HepG2 (cell line): ENCODE measurements around the gene AXIN1.

Experiments
- CHD2 ChIP-seq: IDR thresholded peaks from 2 replicates; pipeline ENCODE4 v1.6.1; 2011; ENCODE audit warnings: low read depth, low read length, improper control_type of control experiment
- CREM ChIP-seq, 2 experiments: sonication (generic) in 1 of 2; formaldehyde crosslinking in 1 of 2; IDR thresholded peaks; 2 replicates each; pipeline versions ENCODE4 v1.4.0 to v1.6.1; 2016 to 2020; ENCODE audit warnings: antibody characterized with exemption in 1 of 2, mild to moderate bottlenecking in 1 of 2, missing genetic modification reagents in 1 of 2
- CTCF ChIP-seq: sonication (generic); formaldehyde crosslinking; IDR thresholded peaks from 2 replicates; pipeline ENCODE4 v1.5.0; 2020; ENCODE audit warnings: mild to moderate bottlenecking, missing genetic modification reagents, moderate library complexity
- HMGXB3 ChIP-seq: sonication (generic); formaldehyde crosslinking; IDR thresholded peaks from 2 replicates; pipeline ENCODE4 v1.4.0; 2020; ENCODE audit warnings: missing genetic modification reagents, borderline replicate concordance
- HOXA7 ChIP-seq: sonication (generic); formaldehyde crosslinking; IDR thresholded peaks from 2 replicates; pipeline ENCODE4 v1.8.1; 2022; ENCODE audit warnings: mild to moderate bottlenecking, missing genetic modification reagents, moderate library complexity
- MYC ChIP-seq: sonication (generic); formaldehyde crosslinking; IDR thresholded peaks from 2 replicates; pipeline ENCODE4 v1.9.0; 2021; ENCODE audit warnings: missing genetic modification reagents, borderline replicate concordance
- POLR2A ChIP-seq, 2 experiments: IDR thresholded peaks; 2 replicates each; pipeline ENCODE4 v1.6.1; 2011; ENCODE audit warnings: low read depth in 2 of 2, low read length in 2 of 2, mild to moderate bottlenecking in 1 of 2, moderate library complexity in 1 of 2; ENCODE audit not compliant: insufficient read depth in 1 of 2
- PRDM4 ChIP-seq: sonication (generic); formaldehyde crosslinking; IDR thresholded peaks from 2 replicates; pipeline ENCODE4 v1.9.0; 2021; ENCODE audit warnings: missing genetic modification reagents, borderline replicate concordance
- SMAD3 ChIP-seq: sonication (generic); formaldehyde crosslinking; IDR thresholded peaks from 2 replicates; pipeline ENCODE4 v1.4.0; 2020; ENCODE audit warnings: missing genetic modification reagents
- SP2 ChIP-seq: sonication (generic); formaldehyde crosslinking; IDR thresholded peaks from 2 replicates; pipeline ENCODE4 v1.5.1; 2020; ENCODE audit warnings: mild to moderate bottlenecking, missing genetic modification reagents
- STAT6 ChIP-seq: sonication (generic); formaldehyde crosslinking; IDR thresholded peaks from 2 replicates; pipeline ENCODE4 v1.4.0; 2020; ENCODE audit warnings: missing genetic modification reagents, mild to moderate bottlenecking, borderline replicate concordance
- TBL1XR1 ChIP-seq: fragments of 150-350 bp; IDR thresholded peaks from 2 replicates; pipeline ENCODE4 v1.6.1; 2014; ENCODE audit warnings: borderline replicate concordance, low read length; ENCODE audit not compliant: partially characterized antibody

- TF ChIP-seq SP2 (no peak), CTCF (CRISPR knock-in tag) (no peak), CHD2 (no peak), STAT6 (CRISPR knock-in tag) (no peak), HOXA7 (CRISPR knock-in tag) (no peak), MYC (peak; percentile 59; the same call in 1 of the 2 replicates), POLR2A (IDR thresholded peaks at IDR 0.05; ENCODE audit: insufficient read depth in 1 of 2, low read depth in 2 of 2, low read length in 2 of 2) (0 out of 4 replicates have a peak, but pooled peaks have one; percentile 15 to 25), TBL1XR1 (no peak), SMAD3 (CRISPR knock-in tag) (no peak), HMGXB3 (no peak), PRDM4 (CRISPR knock-in tag) (no peak), CREM (IDR thresholded peaks at IDR 0.05) (no peak), CREM (CRISPR knock-in tag; IDR thresholded peaks at IDR 0.05) (no peak)
These were observed 561 bp downstream of the AXIN1 start for GRCh38 chr16:351804-352520.
